Measurements from ENCODE around the gene TAF8. TPM values are rescaled to one million over a fixed set of nuclear protein-coding genes. Genes with fewer than 3 reads are reported as not detected.

Gene TAF8
- total and polyA plus RNA-seq, 8 donors, result 3.8 to 24.6 (median 12.6) TPM

- Histone ChIP-seq H3K36me3 (peaks cover 0 to 12% (median 9%) of the 10 kb centered on the region in 4 donors), H3K4me3 (no peak overlapping the region), H3K27me3 (no peaks in the 10 kb centered on the region), H3K27ac (peak overlapping the region in 4 of 5 donors; percentile 54 to 78 (median 65)), H3K4me1 (peaks cover 17 to 38% (median 32%) of the 10 kb centered on the region in 4 donors), H3K9me3 (no peaks in the 10 kb centered on the region)
- TF ChIP-seq CTCF (IDR thresholded peaks at IDR 0.05), result no peak
- no peak for TF ChIP-seq EP300 (IDR thresholded peaks at IDR 0.05)
- TF ChIP-seq POLR2AphosphoS5 (IDR thresholded peaks at IDR 0.05), result no peak
- TF ChIP-seq POLR2A (IDR thresholded peaks at IDR 0.05), result no peak
- intact Hi-C loops (cut with DNase I; ENCODE audit: low total_unique reads), result no loop called here
- peak in 1 of 2 donors; percentile 72 for DNase-seq
- WGBS, 5 donors, result 48 to 54% (median 49%) methylated on average over 4 to 5 of the region's 5 CpGs
Observed at GRCh38 chr6:42113936-42114636, 63.8 kb downstream of the TAF8 start.

GRCh38 chr6:42117843-42118161, 67.5 kb downstream of the TAF8 start:
- intact Hi-C loops (cut with DNase I; ENCODE audit: low total_unique reads), result no loop called here
- Histone ChIP-seq H3K4me3 (no peak overlapping the region), H3K4me1 (peaks cover 30 to 60% (median 52%) of the 10 kb centered on the region in 4 donors), H3K36me3 (no peaks in the 10 kb centered on the region), H3K27me3 (no peaks in the 10 kb centered on the region), H3K27ac (peak overlapping the region; percentile 76 to 87 (median 85)), H3K9me3 (no peaks in the 10 kb centered on the region)
- 26 to 62% (median 42%) methylated on average over 3 of the region's 3 CpGs for WGBS, 5 donors
- DNase-seq, result no peak
- no peak for TF ChIP-seq CTCF (IDR thresholded peaks at IDR 0.05)
- TF ChIP-seq POLR2AphosphoS5 (IDR thresholded peaks at IDR 0.05), result no peak
- no peak for TF ChIP-seq EP300 (IDR thresholded peaks at IDR 0.05)
- no peak for TF ChIP-seq POLR2A (IDR thresholded peaks at IDR 0.05)

GRCh38 chr6:42118162-42119001, 68.1 kb downstream of the TAF8 start:
- DNase-seq, result peak; percentile 92
- Histone ChIP-seq H3K27ac (peak overlapping the region; percentile 76 to 87 (median 85)), H3K4me1 (peaks cover 30 to 65% (median 52%) of the 10 kb centered on the region in 4 donors), H3K36me3 (no peaks in the 10 kb centered on the region), H3K9me3 (no peaks in the 10 kb centered on the region), H3K27me3 (no peaks in the 10 kb centered on the region), H3K4me3 (no peak overlapping the region)
- intact Hi-C loops (cut with DNase I; ENCODE audit: low total_unique reads), result no loop called here
- TF ChIP-seq POLR2AphosphoS5 (IDR thresholded peaks at IDR 0.05), result peak in 2 of 3 donors; percentile 85 to 86
- no peak for TF ChIP-seq POLR2A (IDR thresholded peaks at IDR 0.05)
- WGBS, 5 donors, result 23 to 40% (median 34%) methylated on average over 8 to 10 of the region's 10 CpGs

GRCh38 chr6:42120895-42121865, 70.9 kb downstream of the TAF8 start:
- Histone ChIP-seq H3K4me3 (no peak overlapping the region), H3K27ac (peak overlapping the region; percentile 66 to 87 (median 85)), H3K4me1 (peaks cover 51 to 71% (median 62%) of the 10 kb centered on the region in 4 donors), H3K9me3 (no peaks in the 10 kb centered on the region), H3K36me3 (peaks cover 0 to 15% (median 9%) of the 10 kb centered on the region in 4 donors), H3K27me3 (no peaks in the 10 kb centered on the region)
- peak in 1 of 2 donors; percentile 22 for DNase-seq
- intact Hi-C loops (cut with DNase I; ENCODE audit: low total_unique reads), result no loop called here
- TF ChIP-seq EP300 (IDR thresholded peaks at IDR 0.05) (no peak), POLR2AphosphoS5 (IDR thresholded peaks at IDR 0.05) (no peak), CTCF (IDR thresholded peaks at IDR 0.05) (no peak), POLR2A (IDR thresholded peaks at IDR 0.05) (no peak)
- WGBS, 5 donors, result 59 to 86% (median 64%) methylated on average over 8 of the region's 8 CpGs

All from stomach (tissue), 9 donors.